Stimulated activated CD4-positive, alpha-beta T cell treated with anti-CD3 and anti-CD28 coated beads, Interleukin-1b, Interleukin-23, amount 100 ng/mL, for 24 hours (primary cell): ENCODE data around the gene LYRM4.

Experiments used
- DNase-seq, 4 experiments: peaks; one replicate each; pipeline ENCODE4 v3.0.0-alpha.2; 2020; ENCODE audit warnings: low read depth in 4 of 4, low spot score in 1 of 4

Gene LYRM4

DNA sequence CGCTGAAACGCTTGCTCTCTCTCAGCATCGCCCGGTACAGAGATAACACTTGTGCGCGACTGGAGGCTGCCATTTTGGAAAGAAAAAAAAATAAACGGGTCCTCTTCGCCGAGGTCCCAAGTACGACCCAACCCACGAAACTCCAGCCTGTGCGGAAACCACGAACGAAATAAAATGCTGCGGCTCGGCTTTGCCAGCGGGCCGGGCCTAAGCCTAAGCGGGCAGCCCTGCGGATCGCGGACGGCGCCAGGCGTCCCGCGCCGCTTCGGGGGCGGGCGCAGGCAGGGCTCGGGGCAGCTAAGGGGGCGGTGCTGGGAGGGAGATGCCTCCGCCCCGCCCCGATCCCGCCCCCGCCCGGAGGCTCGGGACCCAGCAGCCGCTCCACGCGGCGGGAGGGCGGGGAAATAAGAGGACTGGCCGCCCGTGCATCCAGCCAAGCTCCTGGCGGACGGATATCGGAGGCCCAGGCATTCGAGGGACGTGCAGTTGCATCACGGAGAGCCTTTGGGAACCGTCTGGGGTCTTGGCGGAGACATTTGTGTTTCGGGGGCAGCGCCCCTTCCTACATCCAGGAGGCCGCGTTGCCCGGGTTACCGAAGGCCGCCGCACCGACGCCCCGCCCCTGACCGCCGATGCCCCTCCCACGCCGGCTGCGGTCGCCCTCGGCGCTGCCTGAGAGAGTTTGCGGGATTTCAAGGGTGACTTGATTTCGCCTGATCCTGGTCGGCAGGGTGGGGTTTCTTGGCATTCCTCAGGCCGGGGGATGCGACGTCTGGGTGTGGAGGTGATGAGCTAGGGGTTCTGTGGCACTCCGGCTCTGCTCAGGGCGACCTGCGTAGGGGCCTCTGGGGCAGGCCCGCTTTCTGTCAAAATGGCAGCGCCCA, at the start of gene LYRM4, which contains the start of gene FARS2:
Gene LYRM4, minus strand, starts transcription at position 290 of the 884 bp plus-strand sequence. Its CDS starts 217 bp downstream, at position 73.
Gene FARS2, plus strand, starts transcription at position 853 of the 884 bp plus-strand sequence.
- DNase-seq = peak; percentile 75 to 81 (median 80)

DNA sequence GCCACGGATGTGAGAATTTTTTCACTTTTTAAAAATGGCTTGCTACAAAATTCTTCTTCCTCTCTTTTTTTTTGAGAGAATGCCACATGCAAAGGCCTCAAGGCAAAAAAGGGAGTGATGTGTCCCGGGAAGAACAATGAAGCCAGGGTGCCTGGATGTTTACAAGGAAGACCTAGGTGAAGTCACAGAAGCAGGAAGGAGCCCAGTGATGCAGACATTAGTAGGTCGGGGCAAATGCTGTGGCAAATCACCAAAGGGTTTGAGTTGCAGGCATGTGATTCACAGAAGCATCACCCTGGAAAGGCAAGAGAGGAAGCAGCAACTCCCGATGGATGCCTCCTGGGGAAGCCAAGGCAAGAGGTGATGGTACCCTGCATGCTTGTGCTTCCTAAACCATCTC, 47.3 kb upstream of the LYRM4 start:
- no peak for DNase-seq

DNA sequence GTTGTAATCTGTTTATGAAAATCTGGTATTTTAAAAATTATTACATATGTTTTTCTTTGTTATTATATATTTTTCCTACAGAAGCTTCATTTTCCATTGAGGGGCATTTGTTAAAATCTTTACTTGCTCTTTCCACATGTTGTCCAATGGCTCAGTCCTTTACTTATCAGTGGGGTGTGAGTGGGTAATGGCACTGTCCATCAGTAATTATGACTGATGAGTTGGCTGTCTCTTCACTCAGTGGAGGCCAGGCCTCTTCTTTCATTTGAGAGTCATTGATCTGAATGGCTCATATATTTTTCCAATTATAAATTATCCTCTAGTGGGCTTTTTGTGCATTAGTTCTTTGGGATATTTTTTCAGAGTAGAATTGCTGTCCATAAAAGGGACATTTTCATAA, 46.3 kb upstream of the LYRM4 start:
- no peak for DNase-seq

DNA sequence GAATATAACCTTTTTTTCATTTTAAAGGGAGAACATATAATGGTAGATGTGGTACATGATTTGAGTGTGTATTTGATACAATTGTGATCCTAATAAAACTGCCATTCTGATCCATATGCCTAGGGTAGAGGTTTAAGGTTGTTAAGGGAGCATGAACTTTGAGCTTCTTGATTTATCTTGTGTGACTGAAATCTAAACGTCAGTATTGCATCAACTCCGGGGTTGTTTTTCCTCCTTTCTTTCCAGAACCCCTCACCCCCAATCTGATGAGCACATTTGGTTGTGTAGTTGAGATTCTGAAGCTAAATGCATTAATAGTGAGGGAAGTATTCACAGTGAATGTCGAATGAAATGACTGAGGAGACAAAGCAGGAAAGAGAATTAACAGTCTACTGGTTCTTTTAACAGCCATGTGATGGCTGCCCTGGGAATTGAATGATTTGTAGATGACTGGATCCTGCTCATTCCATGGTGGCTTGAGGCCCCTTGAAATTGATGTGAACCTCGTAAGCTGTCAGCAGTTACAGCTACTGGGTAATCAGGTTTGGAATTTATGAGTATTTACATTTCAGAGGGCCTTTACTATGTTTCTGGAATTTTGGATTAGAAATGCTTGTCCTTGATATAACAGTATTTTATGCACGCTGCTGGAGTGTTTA, 45.3 kb upstream of the LYRM4 start:
- no peak for DNase-seq

DNA sequence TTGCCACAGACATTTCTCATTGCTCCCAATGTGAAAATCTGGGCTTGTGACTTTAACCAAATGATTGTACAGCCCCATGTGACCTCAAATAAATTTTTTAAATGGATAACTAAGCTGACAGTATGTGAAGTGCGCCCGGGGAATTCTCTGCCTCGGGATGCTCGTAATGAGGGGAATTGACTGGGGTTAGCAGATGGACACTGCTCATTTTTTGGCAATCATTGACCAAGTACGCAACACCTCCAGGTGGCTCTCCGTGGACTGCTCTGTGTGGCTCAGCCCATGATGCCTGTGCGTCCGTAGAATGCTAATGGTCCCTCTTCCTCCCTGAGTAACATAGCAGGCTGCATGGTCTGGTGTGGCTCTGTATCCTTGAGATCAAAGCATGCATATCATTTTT, 42.9 kb upstream of the LYRM4 start:
- no peak for DNase-seq

DNA sequence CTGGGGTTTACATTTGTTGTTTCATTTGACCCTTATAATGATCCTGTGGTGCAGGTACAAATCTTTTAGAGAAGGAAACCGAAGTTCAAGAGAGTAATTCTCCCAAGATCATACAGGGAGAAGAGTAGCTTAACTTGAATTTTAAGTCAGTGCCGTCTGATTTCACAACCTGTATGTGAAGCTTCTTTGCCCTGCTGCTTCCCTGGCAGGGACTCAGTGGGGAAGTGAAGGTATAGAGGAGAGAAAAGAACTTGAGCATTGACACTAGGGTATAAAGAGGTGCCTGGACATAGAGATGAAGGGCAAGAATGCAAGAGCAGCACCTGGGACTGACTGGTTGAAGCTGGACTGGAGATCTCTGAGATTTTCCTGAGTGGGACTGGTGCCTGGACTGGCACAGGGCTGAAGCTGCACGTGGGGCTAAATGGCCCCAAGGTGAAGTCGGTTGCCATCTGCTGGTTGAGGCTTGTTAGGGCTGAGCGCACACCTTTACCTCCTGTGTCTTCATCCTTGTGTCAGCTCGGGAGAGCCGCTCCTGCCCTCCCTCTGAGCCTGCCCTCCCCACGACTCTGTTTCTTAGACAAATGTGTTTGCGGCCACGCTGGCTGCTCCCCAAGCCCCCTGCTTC, 42.4 kb upstream of the LYRM4 start:
- peak in 3 of 4 experiments; percentile 15 to 43 (median 21) for DNase-seq

DNA sequence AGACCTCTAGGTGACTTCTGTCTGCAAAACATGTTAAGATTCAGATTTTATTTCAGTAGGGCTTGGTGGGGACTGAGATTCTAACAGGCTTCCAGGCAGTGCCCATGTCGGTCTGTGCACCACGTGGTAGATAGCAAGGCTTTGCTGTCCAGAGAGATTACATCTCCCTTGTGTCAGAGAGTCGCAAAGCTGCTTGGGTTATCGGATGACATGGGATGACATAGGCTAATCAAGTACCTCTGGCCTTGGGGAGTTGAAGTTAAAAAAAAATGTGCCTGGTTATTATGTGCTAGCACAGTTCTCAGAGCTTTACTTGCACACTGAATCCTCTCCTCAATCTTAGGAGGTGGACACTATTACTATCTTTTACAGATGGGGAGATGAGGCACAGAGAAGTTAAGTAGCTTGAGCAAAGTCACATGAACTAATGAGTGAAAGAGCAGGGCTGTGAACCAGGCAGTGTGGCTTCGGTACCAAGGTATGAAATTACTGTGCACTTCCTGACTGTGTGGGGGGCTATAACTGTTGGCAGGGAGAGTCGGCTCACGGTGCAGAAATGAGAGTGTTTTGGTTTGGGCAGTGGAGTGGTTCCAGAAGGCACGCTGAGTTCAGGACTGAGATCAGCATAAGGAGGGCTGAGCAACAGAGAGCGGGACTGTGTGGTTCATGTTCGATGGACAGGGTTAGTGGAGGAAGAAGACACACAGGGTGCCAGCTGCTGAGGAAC, 41.6 kb upstream of the LYRM4 start:
- peak in 2 of 4 experiments; percentile 9 to 32 for DNase-seq

DNA sequence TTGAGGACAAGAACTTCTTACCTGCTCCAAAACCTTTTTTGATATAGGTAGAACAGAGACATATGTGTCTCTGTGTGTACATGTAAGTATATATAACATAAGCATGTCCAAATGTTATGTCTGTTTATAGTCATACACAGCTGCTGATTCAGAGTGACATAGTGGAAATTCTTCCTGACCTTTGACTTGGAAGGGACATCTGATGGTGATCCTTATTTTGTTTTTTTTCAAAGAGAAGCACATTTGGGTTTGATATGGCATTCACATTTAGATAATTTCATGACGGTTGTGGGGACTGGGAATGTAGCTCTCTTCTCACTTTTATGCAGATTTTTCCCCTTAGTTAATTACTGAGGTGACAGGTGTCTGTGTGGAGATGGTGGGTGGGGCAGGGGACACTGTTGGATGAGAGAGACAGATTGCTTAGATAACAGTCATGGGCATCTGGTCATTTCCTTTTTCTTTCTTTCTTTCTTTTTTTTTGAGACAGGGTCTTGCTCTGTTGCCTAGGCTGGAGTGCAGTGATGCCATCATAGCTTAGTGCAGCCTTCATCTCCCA, 39.5 kb upstream of the LYRM4 start:
- DNase-seq = no peak

DNA sequence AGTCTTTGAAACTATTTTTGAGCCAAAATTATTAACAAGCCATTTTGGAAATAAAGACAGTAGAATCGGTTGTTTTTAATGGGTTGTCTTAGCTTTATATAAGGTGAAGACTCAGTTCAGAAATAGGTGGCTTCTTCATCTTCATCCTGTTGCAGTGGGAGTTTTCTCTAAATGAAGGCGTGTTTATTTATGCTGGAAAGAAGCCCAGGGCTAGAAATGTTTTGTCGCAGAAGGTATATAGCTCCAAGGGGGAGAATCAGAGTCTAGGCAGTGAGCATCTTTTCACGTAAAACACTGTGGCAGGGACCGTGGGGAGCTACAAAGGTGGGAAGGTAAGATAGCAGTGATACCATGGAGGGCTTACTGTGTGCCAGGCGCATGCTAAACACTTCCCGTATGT, 34.9 kb upstream of the LYRM4 start:
- DNase-seq = no peak

DNA sequence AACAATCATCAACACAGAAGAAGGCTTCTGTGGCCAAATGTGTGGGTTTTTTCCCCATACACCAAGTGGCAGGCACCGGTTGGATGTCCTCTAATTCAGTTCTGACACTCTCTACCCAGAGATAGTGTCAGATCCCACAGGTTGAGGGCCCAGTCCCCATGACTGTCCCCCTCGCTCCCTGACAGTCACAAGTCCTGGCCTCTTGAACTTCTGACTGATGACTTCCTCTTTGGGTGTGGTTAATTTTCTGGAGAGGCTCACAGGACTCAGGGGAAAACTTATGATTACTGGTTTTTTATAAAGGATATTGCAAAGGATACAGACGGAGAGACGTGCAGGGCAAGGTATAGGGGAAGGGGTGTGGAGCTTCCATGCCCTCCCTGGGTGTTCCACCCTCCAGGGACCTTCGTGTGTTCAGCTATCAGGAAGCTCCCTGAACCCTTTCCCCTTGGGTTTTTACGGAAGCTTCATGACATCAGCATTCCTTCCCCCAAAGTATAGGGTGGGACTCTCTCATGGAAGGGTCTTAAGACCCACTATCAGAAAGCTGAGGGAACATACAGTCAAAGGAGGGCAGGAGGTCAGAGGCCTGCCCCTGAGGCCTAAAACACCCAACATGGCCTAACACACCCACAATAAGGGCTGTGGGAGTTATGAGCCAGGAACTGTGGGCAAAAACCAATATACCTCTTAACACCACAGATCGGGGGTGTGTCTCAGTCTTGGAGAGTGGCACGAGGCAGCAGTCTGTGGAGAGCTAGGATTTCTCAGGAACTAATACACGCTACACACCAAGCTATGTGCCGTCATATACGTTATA, 33.9 kb upstream of the LYRM4 start:
- DNase-seq = no peak

DNA sequence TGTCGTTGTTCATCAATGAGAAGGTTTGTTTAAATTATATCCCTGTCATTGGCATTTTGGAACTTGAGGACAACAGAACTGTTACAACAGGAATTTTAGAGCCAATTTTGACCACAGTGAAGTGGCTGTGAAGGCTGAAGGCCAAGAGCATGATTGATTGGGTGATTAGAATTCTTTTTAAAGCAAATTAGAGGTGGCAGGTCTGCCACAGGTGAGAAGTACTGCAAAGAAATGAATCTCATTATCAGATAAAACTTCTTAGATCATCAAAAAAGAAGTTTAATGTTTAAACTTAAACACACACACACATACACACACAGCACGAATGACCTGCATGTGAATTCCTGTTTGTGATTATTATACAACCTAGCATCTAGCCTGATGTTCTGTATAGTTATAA, 32.9 kb upstream of the LYRM4 start:
- DNase-seq = no peak

DNA sequence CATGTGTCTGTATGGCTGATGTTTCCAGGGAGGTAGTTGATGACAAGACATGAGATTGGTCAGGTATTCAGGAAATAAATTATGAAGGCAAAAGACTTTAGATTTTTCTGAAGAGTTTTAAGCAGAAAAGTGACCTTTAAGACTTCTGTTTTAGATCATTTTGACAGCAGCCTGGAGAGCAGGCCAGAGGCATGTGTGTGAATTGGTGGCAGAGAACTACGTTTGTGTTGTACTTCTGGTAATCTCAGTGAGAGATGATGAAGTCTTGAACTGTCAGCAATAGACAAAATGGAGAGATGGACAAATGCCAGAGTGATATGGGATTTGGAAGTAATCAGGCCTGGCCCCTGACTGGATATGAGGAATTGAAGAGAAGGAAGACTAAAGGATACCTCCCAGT, 31.4 kb upstream of the LYRM4 start:
- no peak for DNase-seq

DNA sequence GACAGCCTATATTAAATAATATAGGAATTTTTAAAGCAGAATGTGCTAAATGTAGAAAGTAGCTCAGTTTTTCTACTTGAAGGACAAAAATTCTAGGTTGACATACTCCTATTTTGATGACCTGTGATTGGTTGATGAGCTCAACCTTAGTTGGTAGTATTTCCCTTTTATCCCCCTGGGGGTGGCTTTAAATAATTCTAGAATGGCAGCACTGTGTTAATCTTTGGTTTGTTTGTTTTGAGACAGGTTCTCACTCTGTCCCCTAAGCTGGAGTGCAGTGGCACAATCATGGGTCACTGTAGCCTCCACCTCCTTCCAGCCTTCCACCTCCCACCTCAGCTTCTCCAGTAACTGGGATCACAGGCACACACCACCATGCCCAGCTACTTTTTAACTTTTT, 29.8 kb upstream of the LYRM4 start:
- no peak for DNase-seq

DNA sequence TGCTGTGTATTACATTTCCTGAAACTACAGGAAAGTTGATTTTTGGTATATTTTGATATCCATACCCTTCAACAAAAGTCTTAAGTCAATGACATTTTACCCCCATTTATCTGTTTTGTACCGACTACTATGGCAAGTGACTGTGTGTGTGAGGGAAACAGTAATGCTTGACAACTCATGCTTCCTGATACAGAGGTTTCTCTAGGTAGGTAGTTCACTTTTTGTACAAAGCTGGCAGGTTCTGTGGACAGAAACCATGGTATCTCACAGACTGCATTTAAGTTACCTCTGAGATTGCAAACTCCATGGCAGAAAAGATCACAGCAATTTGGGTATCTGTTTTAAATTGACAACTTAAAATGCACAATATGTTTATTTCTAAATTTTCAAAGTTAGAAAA, 29.3 kb upstream of the LYRM4 start:
- no peak for DNase-seq

DNA sequence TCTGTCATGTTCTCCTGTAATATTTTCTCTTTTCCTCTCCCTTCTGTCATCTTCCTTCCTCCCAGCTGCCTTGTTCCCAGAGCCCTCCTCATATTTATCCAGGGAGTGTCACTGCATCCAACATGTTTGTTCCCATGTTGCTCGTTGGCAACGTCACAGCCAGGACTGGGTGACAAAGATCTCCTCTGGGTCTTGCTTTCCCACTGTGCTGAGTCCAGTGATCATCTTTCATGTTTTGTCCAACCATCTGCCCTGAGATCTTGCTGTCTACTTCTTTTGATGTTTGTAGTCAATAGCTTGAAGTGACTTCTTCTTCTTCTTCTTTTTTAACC, 27.2 kb upstream of the LYRM4 start:
- no peak for DNase-seq

DNA sequence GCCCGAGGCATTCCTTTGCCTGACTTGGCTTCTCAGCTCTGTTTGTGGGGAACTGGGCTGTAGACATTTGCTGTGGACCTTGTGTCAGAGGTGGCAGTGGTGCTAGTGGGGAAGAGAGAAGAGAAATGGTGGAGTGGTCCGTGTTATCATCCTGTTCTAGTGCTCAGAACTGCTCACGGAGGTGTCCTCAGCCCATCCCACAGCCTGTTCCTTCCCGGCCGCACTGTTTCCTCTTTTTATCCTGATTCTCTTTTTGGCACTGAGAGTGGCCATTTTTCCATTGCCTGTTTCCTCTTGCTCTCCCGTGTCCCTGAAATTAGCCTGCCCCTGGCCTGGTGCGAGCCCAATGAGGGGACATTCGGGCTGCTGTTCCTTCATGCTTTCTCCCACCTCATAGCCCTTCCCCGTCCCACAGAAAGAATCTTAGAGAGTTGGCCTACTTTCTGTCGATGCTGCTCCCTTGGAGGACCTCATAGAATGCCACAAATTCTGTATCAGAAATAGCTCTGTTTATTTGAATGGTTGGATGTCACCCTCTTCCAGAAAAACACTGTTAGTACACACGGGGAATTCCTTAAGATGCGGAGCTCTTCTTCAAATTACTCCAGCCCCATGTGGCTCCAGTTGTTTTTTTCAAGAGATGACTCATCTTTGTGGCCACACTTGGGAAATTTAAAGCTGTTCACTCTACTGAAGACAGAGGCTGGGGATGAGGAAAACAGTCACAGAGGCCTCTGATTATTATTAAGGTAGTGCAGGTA, 26.6 kb upstream of the LYRM4 start:
- DNase-seq = no peak

DNA sequence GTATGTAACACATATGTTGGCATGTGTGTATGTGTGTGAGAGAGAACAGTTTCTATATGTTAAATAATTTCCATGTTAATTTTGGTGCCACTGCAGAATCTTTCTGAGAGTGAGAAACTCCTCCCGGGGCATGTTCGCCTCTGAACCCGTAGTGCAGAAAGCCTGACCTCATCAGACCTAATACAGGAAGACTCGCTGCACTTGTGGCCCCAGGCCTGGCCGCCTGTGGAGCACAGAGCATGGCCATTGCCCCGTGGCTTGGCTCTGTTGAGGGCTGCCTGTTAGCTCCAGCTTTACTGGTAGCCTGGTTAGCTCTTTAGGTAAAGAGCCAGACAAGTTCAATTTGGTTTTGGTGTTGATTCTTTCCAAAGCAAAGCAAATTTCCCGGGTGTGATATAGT, 26.0 kb upstream of the LYRM4 start:
- no peak for DNase-seq

DNA sequence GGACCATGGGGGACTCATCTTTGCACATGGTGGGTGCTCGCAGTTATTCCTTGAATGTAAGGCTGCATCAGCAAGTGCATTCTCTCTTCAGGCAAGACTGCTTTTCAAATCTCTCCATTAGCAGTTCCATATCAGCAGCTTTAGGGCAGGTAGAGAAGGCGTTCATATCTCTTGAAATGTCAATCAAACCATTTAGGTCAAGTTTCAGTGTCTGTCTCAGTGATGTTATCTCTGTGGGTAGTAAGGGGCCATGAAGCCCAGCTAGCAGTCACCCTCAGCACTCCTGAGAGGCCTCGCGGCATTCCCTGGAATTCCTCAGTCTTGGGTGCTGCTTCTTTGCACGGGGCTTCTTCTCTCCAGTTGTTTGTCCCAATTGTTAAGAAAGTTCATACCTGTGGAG, 24.8 kb upstream of the LYRM4 start:
- DNase-seq = no peak

DNA sequence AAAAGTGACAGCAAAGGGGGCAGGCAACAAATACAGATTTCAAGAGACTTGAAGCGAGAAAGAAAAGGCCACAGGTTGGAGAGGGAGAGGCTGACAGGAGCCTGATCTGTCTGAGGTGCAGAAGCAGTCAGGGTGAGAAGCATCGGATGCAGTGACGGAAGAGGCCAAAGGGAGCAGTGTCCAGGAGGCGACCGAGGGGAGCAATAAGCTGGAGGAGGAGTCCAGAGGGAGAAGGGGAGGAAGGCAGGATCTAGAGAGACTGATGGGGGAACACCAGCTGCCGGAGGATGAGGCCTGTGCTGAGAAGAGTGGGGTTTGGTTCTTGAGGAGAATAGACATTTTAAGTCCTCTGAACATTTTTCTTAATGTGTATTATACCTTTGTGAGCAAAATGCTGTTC, 24.3 kb upstream of the LYRM4 start:
- DNase-seq = no peak

DNA sequence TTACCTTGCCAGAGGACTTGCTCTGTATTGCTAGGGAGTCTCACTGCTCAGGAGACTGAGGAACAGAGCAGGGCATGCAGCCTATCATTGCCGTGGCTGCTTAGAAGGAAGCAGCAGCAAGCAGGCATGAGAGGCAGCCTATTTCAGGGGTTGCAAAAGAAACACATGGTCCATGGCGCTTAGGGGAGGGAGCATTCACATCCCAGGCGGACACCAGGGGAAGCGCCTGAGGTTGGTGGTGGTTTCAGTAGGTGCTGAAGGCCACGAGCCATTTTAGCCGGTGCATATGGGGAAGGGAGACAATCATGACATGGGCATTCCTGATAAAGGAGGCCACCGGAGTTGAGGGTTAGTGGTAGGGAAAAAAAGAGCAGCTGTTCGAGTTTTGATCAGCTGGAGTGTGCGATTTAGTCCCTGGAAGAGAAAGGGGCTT, 21.5 kb upstream of the LYRM4 start:
- DNase-seq = no peak
